Measurements from ENCODE around the gene PA2G4.
"Not testable (repeated sequence)": the region's sequence is repeated elsewhere in the genome, so short reads cannot be mapped to it uniquely, and the experiment has no call there.

PA2G4 gene

GRCh38 chr12:56104109-56104814 is at the start of gene PA2G4:
Gene PA2G4, plus strand, starts transcription at chr12:56104559. Its CDS starts 179 bp downstream, at chr12:56104738.
- peak; percentile 100 for DNase-seq

- DNase-seq: not testable (repeated sequence)
Measured at GRCh38 chr12:56059964-56060363, 44.4 kb upstream of the PA2G4 start.

- no peak for DNase-seq
Measured at GRCh38 chr12:56061982-56062381, 42.4 kb upstream of the PA2G4 start.

GRCh38 chr12:56062996-56063395 is 41.4 kb upstream of the PA2G4 start:
- no peak for DNase-seq

GRCh38 chr12:56071648-56072047 is 32.7 kb upstream of the PA2G4 start:
- DNase-seq: no peak

- DNase-seq: no peak
Measured at GRCh38 chr12:56074396-56074795, 30.0 kb upstream of the PA2G4 start.

- not testable (repeated sequence) for DNase-seq
Measured at GRCh38 chr12:56077966-56078365, 26.4 kb upstream of the PA2G4 start.

- no peak for DNase-seq
Measured at GRCh38 chr12:56078427-56078826, 25.9 kb upstream of the PA2G4 start.

- no peak for DNase-seq
Measured at GRCh38 chr12:56078931-56079722, 25.2 kb upstream of the PA2G4 start.

- DNase-seq: no peak
Measured at GRCh38 chr12:56079723-56080555, 24.4 kb upstream of the PA2G4 start, which contains the start of gene ERBB3. Gene ERBB3, plus strand, starts transcription at chr12:56080165. Its CDS starts 136 bp downstream, at chr12:56080301.

GRCh38 chr12:56080556-56081138 is 23.7 kb upstream of the PA2G4 start:
- no peak for DNase-seq

GRCh38 chr12:56081393-56082347 is 22.7 kb upstream of the PA2G4 start:
- DNase-seq: no peak

GRCh38 chr12:56082382-56082781 is 22.0 kb upstream of the PA2G4 start:
- DNase-seq: no peak

- DNase-seq: no peak
Measured at GRCh38 chr12:56082967-56083366, 21.4 kb upstream of the PA2G4 start.

GRCh38 chr12:56084958-56085543 is 19.3 kb upstream of the PA2G4 start:
- no peak for DNase-seq

GRCh38 chr12:56086096-56086495 is 18.3 kb upstream of the PA2G4 start:
- no peak for DNase-seq

GRCh38 chr12:56086608-56087007 is 17.8 kb upstream of the PA2G4 start:
- no peak for DNase-seq

GRCh38 chr12:56087220-56087619 is 17.1 kb upstream of the PA2G4 start:
- DNase-seq: no peak

GRCh38 chr12:56097738-56098137 is 6.6 kb upstream of the PA2G4 start:
- no peak for DNase-seq

- DNase-seq: no peak
Measured at GRCh38 chr12:56098592-56098991, 5.8 kb upstream of the PA2G4 start.

- DNase-seq: no peak
Measured at GRCh38 chr12:56099787-56100186, 4.6 kb upstream of the PA2G4 start.
